ENCODE results near the gene ATP6V1A.

The ATP6V1A gene

DNA sequence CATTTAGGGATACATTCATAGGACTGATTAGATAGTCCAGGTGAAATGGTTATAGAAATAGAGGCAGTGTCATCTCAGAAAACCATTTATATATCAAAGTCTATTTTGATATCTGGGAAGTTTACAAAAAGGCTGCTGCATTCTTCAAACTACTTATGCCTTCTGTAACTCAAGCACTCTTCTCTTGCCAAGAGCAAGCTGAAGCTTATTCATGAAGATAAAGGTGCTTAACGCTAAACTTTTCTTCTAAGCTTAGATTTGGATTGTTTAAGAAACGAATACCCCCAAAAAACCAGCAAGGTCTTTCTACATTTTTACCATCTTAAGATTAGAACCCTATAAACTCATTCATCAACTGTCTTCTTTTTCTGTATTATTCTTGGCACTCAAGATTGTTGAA, 27.1 kb upstream of the ATP6V1A start:
- H3K36me3 ChIP-seq, result peaks cover 83% of the 10 kb centered on the region
- no peak overlapping the region for H3K27ac ChIP-seq
- no peak for TF ChIP-seq Cebpa-rat (IDR thresholded peaks at IDR 0.05)
- H3K9me3 ChIP-seq, result no peaks in the 10 kb centered on the region
- no peaks in the 10 kb centered on the region for H3K4me1 ChIP-seq
- no peaks in the 10 kb centered on the region for H3K27me3 ChIP-seq
- no peak overlapping the region for H3K9ac ChIP-seq
- H4K20me1 ChIP-seq, result peaks cover 5% of the 10 kb centered on the region
- no peak overlapping the region for H3K4me2 ChIP-seq
- no peak overlapping the region for H3K4me3 ChIP-seq

DNA sequence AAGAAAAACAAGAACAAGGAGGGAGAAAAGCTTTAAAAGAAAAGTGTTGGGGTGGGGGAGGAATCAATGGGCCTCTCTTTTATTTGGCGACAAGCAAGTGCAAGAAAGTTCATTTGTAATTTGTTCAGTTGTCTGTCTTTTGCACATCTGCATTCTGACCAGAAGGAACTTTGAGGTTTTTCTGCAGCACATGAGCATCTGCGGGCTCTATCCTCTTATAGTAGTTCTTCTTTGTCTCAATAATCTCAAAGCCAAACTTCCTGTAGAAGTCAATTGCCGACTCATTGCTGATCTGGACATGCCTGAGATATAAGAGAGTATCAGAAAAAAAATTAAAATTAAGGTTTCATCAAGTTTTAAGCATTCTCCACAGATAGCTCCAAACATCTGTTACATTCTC, 25.2 kb upstream of the ATP6V1A start:
- Histone ChIP-seq H3K4me1 (no peaks in the 10 kb centered on the region), H3K4me3 (no peak overlapping the region), H3K9me3 (no peaks in the 10 kb centered on the region), H4K20me1 (peaks cover 24% of the 10 kb centered on the region), H3K27ac (no peak overlapping the region), H3K4me2 (no peak overlapping the region), H3K36me3 (peaks cover 80% of the 10 kb centered on the region), H3K9ac (no peak overlapping the region), H3K27me3 (no peaks in the 10 kb centered on the region)
- no peak for TF ChIP-seq Cebpa-rat (IDR thresholded peaks at IDR 0.05)

DNA sequence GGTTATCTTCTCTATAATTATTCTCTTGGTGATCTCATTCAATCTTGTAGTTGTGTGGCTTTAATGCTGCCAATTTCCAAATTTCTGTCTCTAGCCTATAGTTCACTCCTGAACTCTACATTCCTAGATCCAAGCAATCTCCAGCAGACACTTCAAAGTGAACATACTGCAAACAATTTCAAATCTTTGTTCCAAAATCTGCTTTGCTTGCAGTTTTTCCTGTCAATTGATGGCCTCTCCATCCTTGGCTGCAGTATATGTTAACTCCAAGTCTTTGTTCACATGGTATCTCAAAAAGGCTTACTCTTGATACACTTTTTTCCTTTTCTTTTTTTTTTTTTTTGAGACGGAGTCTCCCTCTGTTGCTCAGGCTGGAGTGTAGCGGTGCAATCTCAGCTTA, 18.2 kb upstream of the ATP6V1A start:
- Histone ChIP-seq H3K4me1 (no peaks in the 10 kb centered on the region), H3K27me3 (no peaks in the 10 kb centered on the region), H3K27ac (no peak overlapping the region), H4K20me1 (peaks cover 91% of the 10 kb centered on the region), H3K4me3 (no peak overlapping the region), H3K4me2 (no peak overlapping the region), H3K9ac (no peak overlapping the region), H3K36me3 (peaks cover 48% of the 10 kb centered on the region), H3K9me3 (no peaks in the 10 kb centered on the region)
- no peak for TF ChIP-seq Cebpa-rat (IDR thresholded peaks at IDR 0.05)

- H3K9me3 ChIP-seq, result no peaks in the 10 kb centered on the region
- H3K36me3 ChIP-seq, result peaks cover 42% of the 10 kb centered on the region
- H3K27ac ChIP-seq, result no peak overlapping the region
- no peak for TF ChIP-seq Cebpa-rat (IDR thresholded peaks at IDR 0.05)
- peaks cover 97% of the 10 kb centered on the region for H4K20me1 ChIP-seq
- no peaks in the 10 kb centered on the region for H3K27me3 ChIP-seq
- no peak overlapping the region for H3K4me2 ChIP-seq
- no peak overlapping the region for H3K9ac ChIP-seq
- no peak overlapping the region for H3K4me3 ChIP-seq
- H3K4me1 ChIP-seq, result no peaks in the 10 kb centered on the region
Measured at GRCh38 chr3:113730550-113730949, 16.3 kb upstream of the ATP6V1A start.

DNA sequence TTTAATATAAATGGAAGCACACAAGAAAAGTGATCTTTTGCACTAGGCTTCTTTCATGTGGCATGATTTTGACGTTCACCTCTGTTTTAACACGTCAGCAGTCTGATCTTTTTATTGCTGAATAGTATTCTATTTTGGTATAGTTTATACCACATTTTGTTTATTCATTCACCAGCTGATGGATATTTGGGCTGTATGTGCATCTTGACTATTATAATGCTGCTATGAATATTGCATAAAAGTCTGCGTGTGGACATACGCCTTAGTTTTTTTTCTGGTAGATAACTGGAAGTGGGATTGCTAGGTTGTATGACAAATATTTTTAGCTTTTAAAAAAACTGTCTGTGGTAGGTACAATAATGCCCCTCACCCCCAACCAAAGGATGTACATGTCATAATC, 15.1 kb upstream of the ATP6V1A start:
- Histone ChIP-seq H3K27ac (no peak overlapping the region), H3K27me3 (no peaks in the 10 kb centered on the region), H3K9ac (no peak overlapping the region), H3K9me3 (no peaks in the 10 kb centered on the region), H4K20me1 (peaks cover 97% of the 10 kb centered on the region), H3K4me2 (no peak overlapping the region), H3K4me1 (peaks cover 2% of the 10 kb centered on the region; the same call in 1 of the 2 replicates), H3K36me3 (peaks cover 43% of the 10 kb centered on the region), H3K4me3 (no peak overlapping the region)
- TF ChIP-seq Cebpa-rat (IDR thresholded peaks at IDR 0.05), result no peak

GRCh38 chr3:113736548-113737089, 10.2 kb upstream of the ATP6V1A start:
- H3K36me3 ChIP-seq, result peaks cover 22% of the 10 kb centered on the region
- no peak overlapping the region for H3K4me3 ChIP-seq
- H3K4me2 ChIP-seq, result no peak overlapping the region
- peaks cover 100% of the 10 kb centered on the region for H4K20me1 ChIP-seq
- no peak overlapping the region for H3K27ac ChIP-seq
- peaks cover 11% of the 10 kb centered on the region; the same call in 1 of the 2 replicates for H3K4me1 ChIP-seq
- no peak for TF ChIP-seq Cebpa-rat (IDR thresholded peaks at IDR 0.05)
- H3K27me3 ChIP-seq, result no peaks in the 10 kb centered on the region
- no peak overlapping the region for H3K9ac ChIP-seq
- H3K9me3 ChIP-seq, result no peaks in the 10 kb centered on the region

GRCh38 chr3:113741086-113741485, 5.7 kb upstream of the ATP6V1A start:
- H3K4me2 ChIP-seq, result no peak overlapping the region
- TF ChIP-seq Cebpa-rat (IDR thresholded peaks at IDR 0.05), result no peak
- peaks cover 3% of the 10 kb centered on the region; the same call in 1 of the 2 replicates for H3K36me3 ChIP-seq
- no peak overlapping the region for H3K9ac ChIP-seq
- no peaks in the 10 kb centered on the region for H3K9me3 ChIP-seq
- no peak overlapping the region for H3K4me3 ChIP-seq
- H4K20me1 ChIP-seq, result peaks cover 90% of the 10 kb centered on the region
- H3K4me1 ChIP-seq, result peaks cover 39% of the 10 kb centered on the region
- no peaks in the 10 kb centered on the region for H3K27me3 ChIP-seq
- no peak overlapping the region for H3K27ac ChIP-seq

DNA sequence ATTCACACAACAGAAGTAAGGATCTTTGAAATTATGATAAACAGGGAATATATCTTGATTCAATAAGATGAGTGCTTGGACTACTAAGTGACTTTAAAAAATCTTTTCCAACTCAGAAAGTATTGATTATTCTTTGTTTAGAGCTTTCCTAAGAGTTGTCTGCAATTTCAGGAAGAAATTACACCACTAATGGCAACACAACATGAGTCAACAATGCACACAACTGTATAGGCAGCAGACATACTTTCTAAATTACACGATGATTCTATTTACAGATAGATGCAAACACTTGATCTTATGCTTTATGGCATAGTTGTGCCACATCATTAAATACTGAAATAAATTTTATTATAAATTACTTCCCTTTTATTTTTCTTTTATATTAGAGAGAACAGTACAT, 5.2 kb upstream of the ATP6V1A start:
- no peak for TF ChIP-seq Cebpa-rat (IDR thresholded peaks at IDR 0.05)
- H3K9ac ChIP-seq, result no peak overlapping the region
- no peak overlapping the region for H3K4me3 ChIP-seq
- H3K4me2 ChIP-seq, result no peak overlapping the region
- no peaks in the 10 kb centered on the region for H3K27me3 ChIP-seq
- H4K20me1 ChIP-seq, result peaks cover 84% of the 10 kb centered on the region
- H3K36me3 ChIP-seq, result peaks cover 3% of the 10 kb centered on the region; the same call in 1 of the 2 replicates
- H3K9me3 ChIP-seq, result no peaks in the 10 kb centered on the region
- no peak overlapping the region for H3K27ac ChIP-seq
- peaks cover 38% of the 10 kb centered on the region for H3K4me1 ChIP-seq

DNA sequence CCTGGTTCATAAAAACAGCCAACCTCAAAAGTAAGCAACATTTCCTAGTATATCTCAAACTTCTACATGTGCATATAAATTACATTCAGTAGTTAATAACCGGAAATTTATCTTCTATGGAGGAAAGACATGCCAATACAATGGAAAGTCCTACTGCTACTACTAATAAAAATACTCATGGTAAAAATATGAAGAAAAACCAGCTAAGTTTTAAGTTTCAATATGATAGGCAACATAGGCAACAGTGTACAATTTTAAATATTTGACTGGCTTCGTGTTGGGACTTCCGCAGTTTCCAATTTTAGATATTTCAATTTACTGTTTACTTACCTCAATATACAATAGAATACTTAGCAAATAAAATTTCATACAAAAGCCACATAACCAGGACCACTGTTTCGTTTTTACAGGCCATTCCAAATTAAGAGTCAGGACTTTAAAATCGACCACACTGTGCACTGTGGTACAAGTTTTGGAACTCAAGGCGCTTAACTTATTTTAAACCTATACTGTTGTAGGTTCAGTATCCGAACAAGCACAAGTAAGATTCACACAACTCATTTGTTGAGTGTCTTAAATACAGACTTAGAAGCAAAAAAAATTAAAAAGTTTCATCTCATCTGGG, 3.7 kb upstream of the ATP6V1A start:
- Histone ChIP-seq H3K4me2 (peak overlapping the region; percentile 75), H3K27ac (no peak overlapping the region), H3K4me1 (peaks cover 40% of the 10 kb centered on the region), H4K20me1 (peaks cover 69% of the 10 kb centered on the region), H3K9me3 (no peaks in the 10 kb centered on the region), H3K36me3 (peaks cover 3% of the 10 kb centered on the region; the same call in 1 of the 2 replicates), H3K4me3 (no peak overlapping the region), H3K9ac (no peak overlapping the region), H3K27me3 (no peaks in the 10 kb centered on the region)
- no peak for TF ChIP-seq Cebpa-rat (IDR thresholded peaks at IDR 0.05)

- peak overlapping the region; percentile 98 for H3K27ac ChIP-seq
- peak overlapping the region; percentile 87 for H3K9ac ChIP-seq
- peak overlapping the region; percentile 86 for H3K4me3 ChIP-seq
- no peaks in the 10 kb centered on the region for H3K9me3 ChIP-seq
- H3K27me3 ChIP-seq, result no peaks in the 10 kb centered on the region
- no peak for TF ChIP-seq Cebpa-rat (IDR thresholded peaks at IDR 0.05)
- peaks cover 52% of the 10 kb centered on the region for H4K20me1 ChIP-seq
- H3K4me1 ChIP-seq, result peaks cover 53% of the 10 kb centered on the region
- H3K36me3 ChIP-seq, result peaks cover 3% of the 10 kb centered on the region; the same call in 1 of the 2 replicates
- peak overlapping the region; percentile 75 for H3K4me2 ChIP-seq
Measured at GRCh38 chr3:113744941-113745755, 1.7 kb upstream of the ATP6V1A start.

Data from BLaER1 (cell line).